Colonic mucosa (tissue), 4 donors: Measurements from ENCODE around the gene HAND2. TPM values are rescaled to one million over a fixed set of nuclear protein-coding genes. Genes with fewer than 3 reads are reported as not detected.

Source experiments
- DNase-seq: peaks from one replicate; pipeline ENCODE4 v3.0.0-alpha.2; 2020
- H3K27ac ChIP-seq: fragments of 200-600 bp; one replicate; pipeline ENCODE4 v1.8.0; 2021
- H3K27me3 ChIP-seq: fragments of 200-600 bp; one replicate; pipeline ENCODE4 v1.8.0; 2021
- H3K36me3 ChIP-seq: fragments of 200-600 bp; one replicate; pipeline ENCODE4 v1.8.0; 2021
- H3K4me1 ChIP-seq: fragments of 200-600 bp; one replicate; pipeline ENCODE4 v1.8.0; 2021; ENCODE audit warnings: mild to moderate bottlenecking
- H3K4me3 ChIP-seq: fragments of 200-600 bp; one replicate; pipeline ENCODE4 v1.8.0; 2021
- H3K9ac ChIP-seq, 2 donors: one replicate each; pipeline ENCODE4 v1.7.0; 2013; ENCODE audit warnings: control low read depth in 2 of 2, low read depth in 2 of 2, low read length in 2 of 2
- H3K9me3 ChIP-seq: fragments of 200-600 bp; one replicate; pipeline ENCODE4 v1.8.0; 2021
- CTCF ChIP-seq: fragments of 200-600 bp; IDR thresholded peaks from one replicate; pipeline ENCODE4 v1.8.0; 2022; ENCODE audit warnings: antibody characterized with exemption, mild to moderate bottlenecking
- intact Hi-C: fragments of 100-400 bp; cut with DNase I; formaldehyde crosslinking; loops from one replicate; pipeline ENCODE4 v1.14.1; 2022
- total RNA-seq, 2 donors: library from RNA; stranded (reverse); fragmentation: NEBNext Ultra II Directional in 1 of 2; extraction: Animal tissue kit (Norgen Biotek cat#: 25700) in 1 of 2; gene quantifications; one replicate each; pipeline ENCODE4 v1.2.1, GENCODE V29; 2021
- donor health status: healthy.
- donor health status: DM: no; HTN: no; CAD: no.
- donor health status: DM: no; HTN: no; CAD: no.

The HAND2 gene
- total RNA-seq, 2 donors from 2014 or later: 1.6 to 9.4 TPM

- Histone ChIP-seq H3K27ac (peak overlapping the region; percentile 68), H3K4me3 (peak overlapping the region; percentile 24), H3K9ac (peak overlapping the region; percentile 51 to 55), H3K4me1 (peaks cover 5% of the 10 kb centered on the region), H3K27me3 (peaks cover 89% of the 10 kb centered on the region), H3K9me3 (no peaks in the 10 kb centered on the region), H3K36me3 (no peaks in the 10 kb centered on the region)
- peak; percentile 60 for DNase-seq
- TF ChIP-seq CTCF: no peak
- intact Hi-C loops: no loop called here
These were observed 7.7 kb downstream of the HAND2 start for GRCh38 chr4:173522160-173522950.

GRCh38 chr4:173521467-173522159 is 8.4 kb downstream of the HAND2 start:
- Histone ChIP-seq H3K9ac (peak overlapping the region; percentile 46 to 51), H3K4me3 (peak overlapping the region; percentile 24), H3K27me3 (peaks cover 91% of the 10 kb centered on the region)

GRCh38 chr4:173520921-173521466 is 9.0 kb downstream of the HAND2 start:
- Histone ChIP-seq H3K9ac (no peak overlapping the region), H3K27ac (peak overlapping the region; percentile 68), H3K27me3 (peaks cover 92% of the 10 kb centered on the region), H3K36me3 (no peaks in the 10 kb centered on the region), H3K9me3 (no peaks in the 10 kb centered on the region), H3K4me3 (no peak overlapping the region), H3K4me1 (peaks cover 5% of the 10 kb centered on the region)
- intact Hi-C loops: no loop called here
- TF ChIP-seq CTCF: no peak
- no peak for DNase-seq

More at GRCh38 chr4:173521467-173522159, 8.4 kb downstream of the HAND2 start:
- no peaks in the 10 kb centered on the region for H3K36me3 ChIP-seq
- intact Hi-C loops: no loop called here
- no peak for TF ChIP-seq CTCF
- no peak for DNase-seq
- H3K27ac ChIP-seq: peak overlapping the region; percentile 68
- peaks cover 5% of the 10 kb centered on the region for H3K4me1 ChIP-seq
- H3K9me3 ChIP-seq: no peaks in the 10 kb centered on the region

- peak overlapping the region; percentile 7 for H3K4me3 ChIP-seq
- H3K27ac ChIP-seq: peak overlapping the region; percentile 41
- no peak for DNase-seq
- intact Hi-C loops: no loop called here
- H3K36me3 ChIP-seq: no peaks in the 10 kb centered on the region
- no peaks in the 10 kb centered on the region for H3K9me3 ChIP-seq
- H3K9ac ChIP-seq: no peak overlapping the region
- no peak for TF ChIP-seq CTCF
- H3K4me1 ChIP-seq: peaks cover 5% of the 10 kb centered on the region
- peaks cover 95% of the 10 kb centered on the region for H3K27me3 ChIP-seq
These were observed 10.6 kb downstream of the HAND2 start for GRCh38 chr4:173519111-173520101.
